Mononuclear cell (primary cell): Measurements from ENCODE around the gene ZC3H13. TPM values are rescaled to one million over a fixed set of nuclear protein-coding genes. Genes with fewer than 3 reads are reported as not detected.

Source experiments
- H3K27me3 ChIP-seq: 2 replicates; pipeline ENCODE4 v1.6.0; 2011; ENCODE audit warnings: low read length, control low read depth; ENCODE audit not compliant: insufficient read depth
- H3K4me1 ChIP-seq: 2 replicates; pipeline ENCODE4 v1.5.1; 2011; ENCODE audit warnings: mild to moderate bottlenecking, low read length, control low read depth; ENCODE audit not compliant: insufficient read depth
- H3K4me3 ChIP-seq: 2 replicates; pipeline ENCODE4 v1.5.1; 2011; ENCODE audit warnings: mild to moderate bottlenecking, low read length, moderate library complexity
- H3K9me3 ChIP-seq: 2 replicates; pipeline ENCODE4 v1.5.1; 2011; ENCODE audit warnings: low read depth, mild to moderate bottlenecking, control low read depth, low read length
- total RNA-seq: library from RNA; depleted of rRNA; stranded (reverse); fragments of >200 nt; gene quantifications from one replicate; pipeline ENCODE4 v1.2.3, GENCODE V29; 2012

Gene ZC3H13
- total RNA-seq, 1 donor, result 26.8 TPM

GRCh38 chr13:46082324-46082723 is 29.8 kb upstream of the ZC3H13 start:
- no peaks in the 10 kb centered on the region for H3K4me1 ChIP-seq

GRCh38 chr13:46079770-46080169 is 27.2 kb upstream of the ZC3H13 start:
- Histone ChIP-seq H3K4me1 (no peaks in the 10 kb centered on the region), H3K27me3 (peaks cover 3% of the 10 kb centered on the region)

More at GRCh38 chr13:46082324-46082723, 29.8 kb upstream of the ZC3H13 start:
- H3K27me3 ChIP-seq, result peaks cover 3% of the 10 kb centered on the region
- no peaks in the 10 kb centered on the region for H3K9me3 ChIP-seq
- H3K4me3 ChIP-seq, result no peak overlapping the region

GRCh38 chr13:46077265-46077664 is 24.7 kb upstream of the ZC3H13 start:
- no peak overlapping the region for H3K4me3 ChIP-seq
- no peaks in the 10 kb centered on the region for H3K4me1 ChIP-seq
- no peaks in the 10 kb centered on the region for H3K27me3 ChIP-seq
- no peaks in the 10 kb centered on the region for H3K9me3 ChIP-seq

More at GRCh38 chr13:46079770-46080169, 27.2 kb upstream of the ZC3H13 start:
- Histone ChIP-seq H3K9me3 (no peaks in the 10 kb centered on the region), H3K4me3 (no peak overlapping the region)

- Histone ChIP-seq H3K4me1 (no peaks in the 10 kb centered on the region), H3K27me3 (no peaks in the 10 kb centered on the region), H3K4me3 (no peak overlapping the region), H3K9me3 (no peaks in the 10 kb centered on the region)
Measured at GRCh38 chr13:46076827-46077226, 24.3 kb upstream of the ZC3H13 start.

GRCh38 chr13:46075811-46076210 is 23.3 kb upstream of the ZC3H13 start:
- Histone ChIP-seq H3K4me1 (no peaks in the 10 kb centered on the region), H3K9me3 (no peaks in the 10 kb centered on the region), H3K27me3 (no peaks in the 10 kb centered on the region), H3K4me3 (no peak overlapping the region)

GRCh38 chr13:46071590-46072249 is 19.2 kb upstream of the ZC3H13 start:
- Histone ChIP-seq H3K27me3 (no peaks in the 10 kb centered on the region), H3K4me3 (no peak overlapping the region), H3K9me3 (no peaks in the 10 kb centered on the region), H3K4me1 (no peaks in the 10 kb centered on the region)

GRCh38 chr13:46063292-46063691 is 10.7 kb upstream of the ZC3H13 start:
- no peaks in the 10 kb centered on the region for H3K4me1 ChIP-seq
- no peak overlapping the region for H3K4me3 ChIP-seq
- H3K9me3 ChIP-seq, result no peaks in the 10 kb centered on the region
- no peaks in the 10 kb centered on the region for H3K27me3 ChIP-seq

- Histone ChIP-seq H3K9me3 (no peaks in the 10 kb centered on the region), H3K4me1 (no peaks in the 10 kb centered on the region), H3K27me3 (no peaks in the 10 kb centered on the region), H3K4me3 (no peak overlapping the region)
Measured at GRCh38 chr13:46062185-46062584, 9.6 kb upstream of the ZC3H13 start.

GRCh38 chr13:46059405-46059804 is 6.9 kb upstream of the ZC3H13 start:
- Histone ChIP-seq H3K4me1 (no peaks in the 10 kb centered on the region), H3K4me3 (no peak overlapping the region), H3K27me3 (peaks cover 10% of the 10 kb centered on the region), H3K9me3 (no peaks in the 10 kb centered on the region)

- H3K4me3 ChIP-seq, result no peak overlapping the region
- peaks cover 21% of the 10 kb centered on the region for H3K27me3 ChIP-seq
- H3K9me3 ChIP-seq, result no peaks in the 10 kb centered on the region
- peaks cover 4% of the 10 kb centered on the region for H3K4me1 ChIP-seq
Measured at GRCh38 chr13:46058268-46058667, 5.7 kb upstream of the ZC3H13 start.

- H3K4me3 ChIP-seq, result no peak overlapping the region
- H3K27me3 ChIP-seq, result peaks cover 24% of the 10 kb centered on the region
- peaks cover 9% of the 10 kb centered on the region for H3K4me1 ChIP-seq
- no peaks in the 10 kb centered on the region for H3K9me3 ChIP-seq
Measured at GRCh38 chr13:46057256-46058015, 4.9 kb upstream of the ZC3H13 start.

GRCh38 chr13:46053162-46054012 is 841 bp upstream of the ZC3H13 start:
- H3K4me3 ChIP-seq, result peak overlapping the region; percentile 79
- H3K9me3 ChIP-seq, result no peaks in the 10 kb centered on the region
- H3K4me1 ChIP-seq, result peaks cover 23% of the 10 kb centered on the region
- H3K27me3 ChIP-seq, result peaks cover 24% of the 10 kb centered on the region

- Histone ChIP-seq H3K4me1 (peaks cover 27% of the 10 kb centered on the region), H3K9me3 (no peaks in the 10 kb centered on the region), H3K27me3 (peaks cover 24% of the 10 kb centered on the region), H3K4me3 (peak overlapping the region; percentile 79)
Measured at GRCh38 chr13:46051968-46052318, 603 bp downstream of the ZC3H13 start.

GRCh38 chr13:46050771-46051170 is 1.8 kb downstream of the ZC3H13 start:
- no peak overlapping the region for H3K4me3 ChIP-seq
- peaks cover 27% of the 10 kb centered on the region for H3K4me1 ChIP-seq
- H3K9me3 ChIP-seq, result no peaks in the 10 kb centered on the region
- H3K27me3 ChIP-seq, result peaks cover 22% of the 10 kb centered on the region

- no peaks in the 10 kb centered on the region for H3K9me3 ChIP-seq
- no peak overlapping the region for H3K4me3 ChIP-seq
- no peaks in the 10 kb centered on the region for H3K27me3 ChIP-seq
- H3K4me1 ChIP-seq, result peaks cover 4% of the 10 kb centered on the region
Measured at GRCh38 chr13:46045424-46045823, 7.1 kb downstream of the ZC3H13 start.
